T-helper 9 cell (primary cell): ENCODE measurements around the gene S100A14.
"Not testable (repeated sequence)": the region's sequence is repeated elsewhere in the genome, so short reads cannot be mapped to it uniquely, and the experiment has no call there.

Experiments
- DNase-seq: peaks from one replicate; pipeline ENCODE4 v3.0.0-alpha.2; 2020
- total RNA-seq, 2 donors: gene quantifications; one replicate each; lab custom pipeline; 2026; lab: John Stamatoyannopoulos, UW

S100A14 gene
- total RNA-seq, result 0 to 0.07 reads per million in 2 donors

DNA sequence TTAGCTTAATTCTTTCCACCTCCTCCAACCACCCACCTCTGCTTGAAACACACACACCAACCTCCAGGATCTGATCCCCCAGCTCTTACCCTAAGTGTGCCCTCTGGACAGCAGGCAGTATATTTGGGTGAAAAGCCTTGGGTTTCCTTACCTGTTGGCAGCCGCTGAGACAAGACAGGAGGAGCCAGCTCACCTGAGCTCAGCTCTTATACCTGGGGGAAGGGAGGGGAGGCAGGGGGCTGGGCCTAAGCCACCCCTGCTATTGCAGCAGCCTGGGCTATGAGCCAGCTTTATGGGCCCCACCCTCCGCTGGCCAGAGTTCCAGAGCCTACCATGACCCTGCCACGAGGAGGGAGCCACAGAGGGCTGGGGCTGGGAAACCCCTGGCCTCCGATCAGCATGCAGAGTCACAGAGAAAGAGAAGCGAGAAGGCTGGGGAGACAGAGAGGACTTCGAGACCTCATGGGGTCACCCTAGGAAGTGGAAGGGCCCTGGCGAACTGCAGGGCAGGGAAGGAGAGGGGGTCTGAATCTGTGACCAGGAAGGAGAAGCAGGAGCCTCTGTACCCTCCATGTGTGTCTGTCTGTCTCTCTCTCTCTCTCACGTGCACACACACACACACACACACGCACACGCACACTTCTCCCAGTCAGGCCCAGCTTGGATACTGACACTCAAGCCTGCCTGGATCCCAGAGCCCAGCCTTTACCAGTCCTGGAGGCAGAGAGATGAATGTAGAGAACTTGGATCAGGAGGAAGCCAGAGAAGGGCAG lies at the start of gene S100A14:
TSS of gene S100A14 (minus strand) at position 182 of the 773 bp plus-strand sequence. CDS start 467 bp downstream, outside the sequence.
- no peak for DNase-seq

DNA sequence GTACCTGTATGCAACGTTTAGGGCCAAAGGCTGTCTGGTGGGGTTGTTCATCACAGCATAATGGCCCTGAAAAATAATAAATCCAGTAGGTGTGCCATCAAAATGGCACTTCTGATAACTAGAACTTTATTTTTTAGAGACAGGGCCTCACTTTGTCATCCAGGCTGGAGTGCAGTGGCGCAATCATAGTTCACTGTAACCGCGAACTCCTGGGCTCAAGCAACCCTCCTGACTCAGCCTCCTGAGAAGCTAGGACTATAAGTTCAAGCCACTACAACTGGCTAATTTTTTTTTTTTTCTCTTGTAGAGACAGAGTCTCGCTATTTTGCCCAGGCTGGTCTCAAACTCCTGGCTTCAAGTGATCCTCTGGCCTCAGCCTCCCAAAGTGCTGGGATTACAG lies 47.1 kb upstream of the S100A14 start:
- DNase-seq, result no peak

DNA sequence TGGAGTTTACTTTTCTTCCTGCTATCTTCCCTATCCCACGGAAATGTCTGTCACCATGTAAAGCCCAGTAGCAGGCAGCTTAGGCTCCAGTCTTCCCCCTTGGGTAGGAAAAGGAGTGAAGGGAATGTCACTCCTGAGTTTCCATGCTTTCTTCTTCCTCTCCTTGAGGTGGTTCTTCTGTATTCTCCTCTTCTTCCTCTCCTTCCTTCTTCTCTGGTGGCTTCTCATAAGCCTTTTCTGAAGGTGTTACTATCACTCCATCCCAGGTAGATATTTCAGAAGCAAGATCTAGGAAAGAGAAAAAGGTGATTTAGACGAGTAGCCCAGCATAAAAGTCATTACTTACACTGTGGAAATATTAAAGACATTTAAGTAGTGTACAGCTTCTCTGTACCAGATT lies 46.1 kb upstream of the S100A14 start:
- DNase-seq, result no peak

DNA sequence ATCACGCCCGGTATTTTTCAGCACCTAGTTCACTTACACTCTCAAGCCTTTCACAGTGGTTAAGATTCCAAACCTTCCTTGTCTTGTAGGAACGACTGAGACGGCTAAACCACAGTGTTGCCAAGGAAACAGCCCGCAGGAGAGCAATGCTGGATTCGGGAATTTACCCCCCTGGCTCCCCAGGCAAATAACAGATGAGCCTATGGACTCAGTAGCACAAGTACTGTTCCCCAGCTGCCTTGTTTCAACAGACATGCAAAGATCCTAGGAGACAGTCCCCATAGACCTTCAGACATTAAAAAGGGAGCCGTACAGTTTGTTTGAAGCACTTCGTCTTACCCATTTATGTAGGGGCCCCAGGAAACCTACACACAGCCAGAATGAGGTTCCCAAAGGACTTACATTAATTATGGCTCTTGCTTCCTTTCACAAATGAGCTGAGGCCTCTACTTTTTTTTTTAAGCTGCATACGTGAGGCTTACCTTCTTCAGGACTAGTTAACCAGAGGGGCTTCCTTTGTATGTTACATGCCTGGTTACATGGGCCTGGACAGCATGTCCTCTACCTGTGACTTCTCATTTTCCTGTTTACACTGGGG lies 45.1 kb upstream of the S100A14 start:
- DNase-seq, result no peak

DNA sequence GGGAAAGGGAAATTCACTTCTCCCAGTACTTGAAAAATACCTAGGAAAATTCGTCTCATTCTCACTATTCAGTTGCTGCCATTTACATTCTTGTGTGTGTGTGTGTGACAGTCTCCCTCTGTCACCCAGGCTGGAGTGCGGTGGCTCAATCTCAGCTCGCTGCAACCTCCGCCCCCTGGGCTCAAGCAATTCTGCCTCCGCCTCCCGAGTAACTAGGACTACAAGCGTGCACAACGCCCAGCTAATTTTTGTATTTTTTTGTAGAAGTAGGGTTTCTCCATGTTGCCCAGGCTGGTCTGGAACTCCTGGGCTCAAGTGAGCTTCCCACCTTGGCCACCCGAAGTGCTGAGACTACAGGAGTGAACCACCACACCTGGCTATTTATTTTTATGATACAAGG lies 43.5 kb upstream of the S100A14 start:
- no peak for DNase-seq

DNA sequence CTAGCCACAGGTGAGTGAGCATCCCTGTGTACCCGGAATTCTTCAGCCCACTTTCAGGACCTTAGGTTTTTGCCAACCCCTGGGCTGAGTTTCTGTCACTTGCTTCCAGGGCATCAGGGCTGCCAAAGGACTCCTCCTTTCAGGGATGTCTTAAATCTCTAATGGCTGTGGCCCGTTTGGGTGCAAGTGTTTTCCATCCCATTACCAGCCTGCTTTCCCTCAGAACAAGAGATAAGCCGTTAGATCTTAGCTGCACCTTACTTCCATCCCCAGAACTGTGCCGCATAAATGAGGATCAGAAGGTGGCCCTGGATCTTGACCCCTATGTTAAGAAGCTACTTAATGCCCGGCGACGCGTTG lies 43.0 kb upstream of the S100A14 start:
- no peak for DNase-seq

DNA sequence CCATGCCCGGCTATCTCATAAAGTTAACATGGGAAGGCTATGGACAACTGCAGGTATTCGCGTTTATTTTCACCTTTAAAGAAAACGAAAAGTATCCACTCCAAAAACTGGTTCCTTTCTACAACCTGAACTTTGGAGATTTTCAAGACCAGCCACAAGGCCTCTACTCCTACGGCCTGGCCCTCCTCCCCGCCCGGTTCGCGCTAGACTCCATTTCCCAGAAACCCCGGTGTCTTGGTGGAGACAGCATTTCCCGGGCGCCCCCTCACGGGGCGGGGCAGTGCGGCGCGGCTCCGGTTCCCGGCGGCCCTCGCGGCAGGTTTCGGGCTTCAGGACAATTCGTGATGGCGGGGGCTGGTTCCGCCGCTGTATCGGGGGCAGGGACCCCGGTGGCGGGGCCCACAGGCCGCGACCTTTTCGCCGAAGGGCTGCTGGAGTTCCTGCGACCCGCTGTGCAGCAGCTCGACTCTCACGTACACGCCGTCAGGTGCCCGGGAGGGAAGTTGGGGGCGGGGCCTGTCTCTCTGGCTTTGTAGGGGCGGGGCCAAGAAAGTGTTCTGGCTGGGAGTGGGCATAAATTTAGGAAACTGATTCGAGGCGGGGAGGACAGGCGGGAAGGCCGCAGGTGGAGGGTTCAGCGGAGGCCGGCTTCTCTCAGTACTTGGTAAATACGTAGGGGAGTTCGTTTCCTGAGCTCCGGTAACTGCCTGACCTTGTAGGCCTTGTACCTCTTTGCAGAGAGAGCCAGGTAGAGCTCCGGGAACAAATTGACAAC lies 42.5 kb upstream of the S100A14 start, which contains the start of gene SNAPIN:
TSS of gene SNAPIN (plus strand) at position 304 of the 775 bp plus-strand sequence. CDS start at position 345, 41 bp downstream.
- peak; percentile 79 for DNase-seq

DNA sequence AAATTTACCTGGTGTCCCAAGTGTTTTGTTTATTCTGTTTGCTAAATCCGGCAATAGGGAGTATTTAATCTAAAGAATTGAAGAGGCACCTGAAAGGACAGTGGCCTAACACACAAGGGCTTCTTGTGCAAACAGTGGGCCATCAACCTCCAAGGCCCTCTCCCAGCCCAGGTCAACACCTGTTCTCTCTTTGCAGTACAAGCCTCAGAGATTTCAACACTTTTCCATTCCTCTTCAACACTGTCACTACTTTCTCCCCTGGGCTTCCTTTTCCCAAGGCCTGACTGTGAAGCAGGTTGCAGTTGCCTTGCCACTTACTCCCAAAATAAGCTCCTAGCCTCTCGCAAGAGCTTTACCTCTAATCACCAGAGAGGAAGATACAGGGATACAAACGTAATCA lies 39.2 kb upstream of the S100A14 start:
- no peak for DNase-seq

DNA sequence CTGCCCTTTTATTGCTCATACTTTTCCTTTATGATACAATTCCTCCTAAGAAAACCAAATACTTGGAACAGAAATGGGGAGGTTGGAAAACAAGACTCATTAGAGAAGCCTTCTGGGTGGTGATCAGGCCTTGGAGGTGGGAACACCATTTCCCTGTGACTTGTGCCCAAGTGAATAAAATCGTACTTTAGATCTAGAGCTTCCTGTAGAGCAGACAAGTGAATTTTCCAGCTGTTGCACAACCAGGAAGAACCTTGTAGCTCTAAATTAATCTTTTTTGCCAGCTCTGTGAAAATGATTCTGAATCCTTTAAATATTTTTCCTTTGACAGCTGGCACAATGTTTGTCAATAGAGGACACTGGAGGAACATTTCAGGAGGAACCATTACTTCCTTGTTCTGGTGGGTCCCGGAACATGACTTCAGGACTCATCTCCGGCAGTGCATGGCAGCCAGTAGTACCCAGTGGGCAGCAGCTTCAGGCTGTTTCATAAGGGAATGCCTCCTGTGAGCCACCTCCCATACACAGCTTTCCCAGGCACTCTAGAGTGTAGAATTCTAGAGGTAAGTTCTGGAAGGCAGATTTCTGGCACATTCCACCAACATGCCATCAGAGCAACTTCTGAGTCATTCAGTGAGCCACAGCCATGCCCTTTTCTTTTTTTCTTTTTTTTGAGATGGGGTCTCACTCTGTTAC lies 36.8 kb upstream of the S100A14 start:
- DNase-seq, result no peak

DNA sequence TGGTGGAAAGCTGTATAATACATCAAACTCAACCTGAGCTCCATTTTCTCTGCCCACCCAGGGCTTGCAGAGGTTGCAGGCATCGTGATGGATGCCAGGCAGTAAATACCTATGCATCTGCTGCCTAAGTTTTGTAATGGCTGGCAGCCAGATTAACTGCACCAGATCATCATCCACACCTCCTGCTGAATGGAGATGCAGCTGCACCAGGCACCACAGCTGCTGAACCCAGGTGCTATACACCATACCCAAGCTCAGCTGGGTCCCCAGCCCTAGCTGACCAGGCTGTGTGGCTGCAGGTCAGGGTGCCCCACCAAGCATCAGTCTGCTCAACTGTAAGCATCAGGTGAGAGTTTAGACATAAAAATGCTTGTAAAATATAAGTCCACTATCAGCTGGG lies 35.6 kb upstream of the S100A14 start:
- no peak for DNase-seq

DNA sequence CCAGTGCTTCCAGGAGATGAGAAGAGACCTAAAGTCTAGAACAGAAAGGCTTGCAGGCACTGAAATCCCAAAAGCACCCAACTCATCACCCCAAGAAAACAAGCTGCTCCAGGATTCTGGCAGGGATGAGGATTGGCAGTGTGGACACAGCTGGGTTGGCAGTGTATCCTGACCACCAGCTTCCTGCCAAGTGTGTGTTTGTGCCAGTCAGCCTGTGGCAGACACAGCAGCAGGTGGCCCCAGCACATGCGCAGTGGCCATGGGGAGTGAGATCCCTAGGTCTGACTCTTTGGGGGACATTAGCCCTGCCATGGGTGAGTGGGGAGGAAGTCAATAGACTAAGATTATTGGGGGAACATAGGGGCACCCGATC lies 33.7 kb upstream of the S100A14 start:
- DNase-seq, result no peak

DNA sequence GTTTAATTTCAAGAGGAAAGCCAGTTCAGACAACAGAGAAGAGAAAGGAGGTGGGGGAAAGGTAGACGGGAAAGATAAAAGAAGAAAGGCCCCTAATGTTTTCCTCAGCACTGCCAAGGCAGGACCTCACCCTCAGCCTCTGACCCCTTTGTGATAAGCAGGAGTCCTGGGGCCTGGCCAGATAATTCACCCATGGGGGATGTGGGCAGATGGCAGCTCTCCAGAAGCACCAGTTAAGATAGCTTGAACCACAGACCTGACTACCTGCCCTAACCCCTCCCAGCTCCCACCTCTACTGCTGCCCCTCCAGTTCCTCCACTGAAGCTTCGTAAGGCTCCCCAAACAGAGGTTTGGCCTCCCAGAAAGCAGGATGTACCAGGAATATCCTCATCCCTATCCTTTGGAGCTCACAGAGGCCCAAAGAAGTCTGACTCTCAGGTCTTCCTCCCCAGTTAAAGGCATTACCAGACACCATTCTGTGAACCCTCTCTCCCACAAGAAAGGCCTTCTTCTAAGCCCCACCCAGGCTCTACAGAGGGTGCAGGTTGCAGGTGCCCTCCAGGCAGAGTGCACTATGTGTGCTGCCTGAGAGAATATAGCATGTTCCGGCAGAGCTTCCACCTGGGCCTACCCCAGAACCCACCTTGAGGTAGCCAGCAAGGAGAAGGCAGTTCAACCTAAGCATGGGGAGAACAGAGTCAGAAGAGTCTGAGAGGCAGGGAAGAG lies 33.2 kb upstream of the S100A14 start:
- no peak for DNase-seq

DNA sequence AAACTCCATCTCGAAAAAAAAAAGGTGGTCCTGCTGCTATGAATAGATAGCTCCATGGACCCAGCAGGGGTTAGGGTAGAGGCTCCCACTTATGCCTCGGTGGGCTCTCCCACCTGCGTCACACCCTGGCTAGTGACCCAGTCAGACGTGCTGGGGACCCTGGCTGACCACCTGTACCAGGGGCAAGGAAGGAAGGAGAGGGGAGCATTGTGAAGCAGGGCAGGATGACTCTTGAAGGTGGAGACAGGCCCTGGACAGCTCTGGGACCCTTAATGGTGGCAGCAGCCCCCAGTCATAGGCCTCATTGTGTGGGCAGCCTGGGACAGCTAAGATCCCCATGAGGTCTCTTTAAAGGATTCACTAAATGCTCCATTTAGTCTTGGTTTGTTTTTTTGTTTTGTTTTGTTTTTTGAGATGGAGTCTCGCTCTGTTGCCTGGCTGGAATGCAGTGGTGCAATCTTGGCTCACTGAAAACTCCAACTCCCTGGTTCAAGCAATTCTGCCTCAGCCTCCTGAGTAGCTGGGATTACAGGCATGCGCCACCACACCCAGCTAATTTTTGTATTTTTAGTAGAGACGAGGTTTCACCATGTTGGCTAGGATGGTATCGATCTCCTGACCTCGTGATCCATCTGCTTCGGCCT lies 32.0 kb upstream of the S100A14 start:
- DNase-seq, result no peak

DNA sequence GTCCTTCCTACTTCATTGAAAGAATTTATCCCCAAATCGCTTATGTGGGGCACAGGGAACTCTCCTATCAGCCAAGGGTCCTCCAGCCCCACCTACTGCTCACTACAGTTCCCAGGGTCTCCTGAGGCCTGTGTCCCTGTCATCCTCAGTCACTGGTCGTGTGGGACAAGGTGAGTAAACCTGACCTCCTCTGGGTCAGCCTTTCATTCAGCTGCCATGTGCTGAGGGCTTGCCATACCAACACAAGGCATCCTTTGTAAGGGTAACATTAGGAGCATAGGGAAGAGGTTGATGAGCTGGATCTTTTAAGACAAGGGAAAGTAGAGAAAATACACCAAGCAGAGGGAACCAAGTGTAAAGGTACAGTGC lies 31.2 kb upstream of the S100A14 start:
- DNase-seq, result no peak

DNA sequence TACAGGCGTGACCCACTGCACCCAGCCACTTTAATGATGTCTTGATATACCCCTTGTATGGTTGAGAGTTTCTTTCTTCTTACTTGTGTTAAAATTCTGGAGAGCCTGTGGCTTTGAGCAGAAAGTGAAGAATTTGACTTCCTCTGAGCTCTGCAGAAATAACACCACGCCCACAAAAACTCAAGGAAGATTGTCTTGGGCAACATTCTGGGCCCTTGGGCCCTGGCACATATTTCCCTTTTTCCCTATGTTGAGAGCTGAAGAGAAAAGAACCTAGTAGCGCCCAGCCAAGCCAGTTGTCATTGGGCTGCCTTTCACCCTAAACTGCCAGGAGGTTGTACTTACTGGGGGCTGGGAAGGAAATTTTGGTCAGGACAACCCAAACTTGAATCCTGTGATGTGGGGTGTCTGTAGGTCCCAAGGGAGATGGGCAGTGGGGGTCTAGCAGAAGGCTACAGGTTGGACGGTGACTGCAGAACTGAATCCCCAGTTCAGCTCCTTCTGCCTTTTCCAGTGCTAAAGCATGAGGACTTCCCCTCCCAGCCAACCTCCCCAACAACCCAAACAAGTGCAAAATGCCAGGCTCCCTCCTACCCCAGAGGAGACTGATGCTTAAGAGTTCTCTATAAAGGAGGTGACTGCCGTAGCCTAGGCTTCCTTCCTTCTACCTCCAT lies 30.7 kb upstream of the S100A14 start:
- DNase-seq, result no peak

DNA sequence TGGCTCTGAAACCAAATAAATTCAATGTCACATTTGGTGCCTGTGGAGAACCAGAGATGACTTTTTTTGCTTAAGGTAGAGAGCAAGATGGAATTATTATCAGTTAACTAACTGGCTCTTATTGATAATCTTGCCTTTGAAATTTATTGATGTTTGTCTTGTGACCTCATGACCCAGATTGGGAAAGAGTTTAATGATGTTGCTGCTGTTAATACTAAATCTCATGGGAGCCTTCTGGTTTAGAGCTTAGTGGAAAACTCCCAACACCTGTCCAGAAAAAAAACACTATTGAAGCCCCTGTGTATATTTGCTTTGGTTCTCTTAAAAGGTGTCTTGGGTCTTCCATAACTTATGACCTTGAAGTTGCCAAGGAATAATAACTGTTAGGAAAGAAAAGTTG lies 27.7 kb upstream of the S100A14 start:
- no peak for DNase-seq

DNA sequence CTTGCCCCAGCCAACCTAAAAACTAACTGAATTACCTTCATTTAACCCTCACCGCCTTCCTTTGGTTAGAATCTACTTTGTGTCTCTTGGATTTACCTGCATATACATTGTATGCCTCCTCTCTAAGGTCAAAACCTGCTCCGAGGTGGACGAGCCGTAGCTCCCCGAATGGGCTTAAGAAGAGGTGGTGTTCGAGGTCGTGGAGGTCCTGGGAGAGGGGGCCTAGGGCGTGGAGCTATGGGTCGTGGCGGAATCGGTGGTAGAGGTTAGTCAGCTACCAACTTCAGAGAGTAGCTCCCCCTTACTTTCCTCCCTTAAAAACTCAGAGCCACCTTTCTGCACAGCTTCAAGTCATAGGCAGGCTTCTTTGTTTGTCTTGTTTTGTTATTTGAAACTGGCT lies 27.0 kb upstream of the S100A14 start:
- no peak for DNase-seq

DNA sequence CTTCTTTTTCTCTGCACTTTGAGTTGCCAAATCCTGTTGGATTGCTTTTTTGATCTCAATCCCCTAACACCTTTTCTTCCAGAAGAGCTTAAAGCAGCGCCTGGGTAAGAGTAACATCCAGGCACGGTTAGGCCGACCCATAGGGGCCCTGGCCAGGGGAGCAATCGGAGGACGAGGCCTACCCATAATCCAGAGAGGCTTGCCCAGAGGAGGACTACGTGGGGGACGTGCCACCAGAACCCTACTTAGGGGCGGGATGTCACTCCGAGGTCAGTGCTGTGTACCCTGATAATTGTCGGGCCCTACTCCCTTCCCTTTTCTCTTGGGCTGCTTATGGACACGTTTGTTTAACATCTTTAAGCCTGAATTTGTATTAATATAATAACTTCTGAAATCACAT lies 26.0 kb upstream of the S100A14 start:
- no peak for DNase-seq

DNA sequence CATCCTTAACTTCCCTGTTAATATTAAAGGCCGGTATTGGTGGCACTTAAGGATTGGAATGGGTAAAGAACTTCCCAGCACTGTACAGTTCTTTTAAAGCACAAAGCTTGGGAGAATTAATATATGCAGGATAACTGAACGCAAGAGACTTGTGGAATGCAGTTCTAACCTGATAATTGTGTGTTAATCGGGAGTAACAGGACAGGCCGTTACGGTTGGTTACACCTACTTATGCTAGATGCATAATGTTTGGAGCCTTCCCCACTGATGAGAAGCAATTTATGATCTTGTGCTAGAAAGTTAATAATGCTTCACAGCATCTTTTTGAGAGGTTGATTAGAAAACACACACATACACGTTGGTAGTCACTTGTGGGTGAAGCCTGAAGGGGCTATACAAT lies 24.7 kb upstream of the S100A14 start:
- no peak for DNase-seq

DNA sequence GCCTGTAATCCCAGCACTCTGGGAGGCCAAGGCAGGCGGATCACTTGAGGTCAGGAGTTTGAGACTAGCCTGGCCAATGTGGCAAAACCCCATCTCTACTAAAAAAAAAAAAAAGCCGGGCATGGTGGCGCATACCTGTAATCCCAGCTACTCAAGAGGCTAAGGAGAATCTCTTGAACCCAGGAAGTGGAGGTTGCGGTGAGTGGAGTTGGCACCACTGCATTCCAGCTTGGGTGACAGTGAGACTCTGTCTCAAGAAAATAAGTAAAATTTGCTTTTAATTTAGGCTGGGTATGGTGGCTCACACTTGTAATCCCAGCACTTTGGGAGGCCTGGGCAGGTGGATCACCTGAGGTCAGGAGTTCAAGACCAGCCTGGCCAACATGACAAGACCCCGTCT lies 24.1 kb upstream of the S100A14 start:
- DNase-seq, result not testable (repeated sequence)

DNA sequence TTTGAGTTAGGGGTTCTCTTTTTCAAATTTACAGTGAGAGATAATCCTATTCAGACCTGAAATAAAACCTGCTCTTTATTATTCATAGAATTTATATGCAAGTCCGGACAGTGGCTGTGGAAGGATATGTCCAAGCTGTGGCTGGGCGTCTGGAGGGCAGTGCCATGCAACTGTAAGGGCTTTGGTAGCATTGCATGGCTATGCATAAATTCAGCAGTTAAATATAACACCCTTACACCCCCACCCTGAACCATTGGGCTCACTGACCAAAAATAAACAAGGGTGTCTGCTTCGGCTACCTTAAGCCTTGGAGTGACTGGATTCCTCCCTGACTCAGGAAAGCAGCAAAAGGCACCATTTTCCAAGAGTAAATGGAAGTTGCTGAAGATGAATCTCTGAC lies 23.2 kb upstream of the S100A14 start:
- no peak for DNase-seq
